Nephron (organoid): Measurements from ENCODE around the gene RP2.

Experiments
- H3K27ac Mint-ChIP-seq, 3 experiments: 2 replicates each; pipeline ENCODE4 v1.8.0; 2020; ENCODE audit warnings: mixed read lengths in 3 of 3, mild to moderate bottlenecking in 2 of 3, moderate library complexity in 1 of 3
- H3K27me3 Mint-ChIP-seq: 2 replicates; pipeline ENCODE4 v1.8.0; 2021; ENCODE audit warnings: low read depth, mild to moderate bottlenecking, moderate library complexity, mixed read lengths
- H3K36me3 Mint-ChIP-seq: 2 replicates; pipeline ENCODE4 v1.8.0; 2020; ENCODE audit warnings: low read depth, mixed read lengths
- H3K4me1 Mint-ChIP-seq: 2 replicates; pipeline ENCODE4 v1.8.0; 2020; ENCODE audit warnings: mixed read lengths
- H3K4me3 Mint-ChIP-seq, 3 experiments: 2 replicates each; pipeline ENCODE4 v1.8.0; 2020; ENCODE audit warnings: mild to moderate bottlenecking in 3 of 3, mixed read lengths in 3 of 3, moderate library complexity in 2 of 3
- H3K9me3 Mint-ChIP-seq: 2 replicates; pipeline ENCODE4 v1.8.0; 2020; ENCODE audit warnings: mixed read lengths
- TF ChIP-seq, protein P1 (sequence below), 3 experiments: fragments of 200-600 bp; sonication (generic); IDR thresholded peaks; one replicate each; pipeline ENCODE4 v1.5.0; 2021; ENCODE audit warnings: antibody characterized with exemption in 3 of 3; ENCODE audit not compliant: unreplicated experiment in 3 of 3

The RP2 gene

DNA sequence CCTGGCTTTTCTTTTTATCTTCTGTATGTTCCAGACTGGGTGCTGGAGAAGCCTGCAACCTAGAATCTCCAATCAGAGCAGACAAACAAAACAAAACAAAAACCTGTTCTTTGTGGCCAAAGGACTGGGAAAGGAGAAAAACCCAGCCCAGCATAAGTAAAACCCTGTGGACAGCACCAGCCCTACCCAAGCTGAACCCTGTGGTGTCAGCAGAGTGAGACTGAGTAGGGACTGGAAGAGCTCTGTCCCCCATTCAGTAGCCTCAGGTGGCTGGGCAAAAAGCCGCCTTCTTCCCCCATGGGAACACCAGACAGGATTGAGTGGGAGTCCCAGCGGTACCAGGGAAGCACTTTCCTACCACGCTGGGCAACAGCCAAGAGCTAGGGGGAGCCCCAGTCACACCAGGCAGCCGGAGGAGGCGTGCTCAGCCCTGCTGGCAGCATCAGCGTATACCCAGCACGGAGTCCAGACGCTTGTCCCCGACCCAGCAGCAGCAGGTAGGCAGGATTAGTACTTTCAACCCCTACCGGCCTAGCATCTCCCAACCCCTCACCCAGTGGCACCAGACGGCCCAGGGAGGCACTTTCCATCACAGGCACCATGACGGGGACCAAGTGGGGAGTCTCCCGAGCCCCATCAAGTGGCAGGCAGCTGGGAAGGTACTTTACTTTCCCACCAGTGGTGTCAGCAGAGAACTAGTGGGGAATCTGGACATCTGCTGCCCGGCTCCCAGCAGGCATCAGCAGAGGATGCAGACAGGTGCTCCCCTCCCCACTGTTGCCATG lies 66.8 kb downstream of the RP2 start:
- H3K4me1 Mint-ChIP-seq = no peaks in the 10 kb centered on the region

GRCh38 chrX:46904626-46905025 lies 67.8 kb downstream of the RP2 start:
- no peaks in the 10 kb centered on the region for H3K36me3 Mint-ChIP-seq
- peaks cover 4% of the 10 kb centered on the region for H3K27me3 Mint-ChIP-seq
- no peak overlapping the region for H3K4me3 Mint-ChIP-seq
- peak overlapping the region in 1 of 3 experiments; percentile 50 for H3K27ac Mint-ChIP-seq
- no peaks in the 10 kb centered on the region for H3K4me1 Mint-ChIP-seq
- TF ChIP-seq, protein P1, sequence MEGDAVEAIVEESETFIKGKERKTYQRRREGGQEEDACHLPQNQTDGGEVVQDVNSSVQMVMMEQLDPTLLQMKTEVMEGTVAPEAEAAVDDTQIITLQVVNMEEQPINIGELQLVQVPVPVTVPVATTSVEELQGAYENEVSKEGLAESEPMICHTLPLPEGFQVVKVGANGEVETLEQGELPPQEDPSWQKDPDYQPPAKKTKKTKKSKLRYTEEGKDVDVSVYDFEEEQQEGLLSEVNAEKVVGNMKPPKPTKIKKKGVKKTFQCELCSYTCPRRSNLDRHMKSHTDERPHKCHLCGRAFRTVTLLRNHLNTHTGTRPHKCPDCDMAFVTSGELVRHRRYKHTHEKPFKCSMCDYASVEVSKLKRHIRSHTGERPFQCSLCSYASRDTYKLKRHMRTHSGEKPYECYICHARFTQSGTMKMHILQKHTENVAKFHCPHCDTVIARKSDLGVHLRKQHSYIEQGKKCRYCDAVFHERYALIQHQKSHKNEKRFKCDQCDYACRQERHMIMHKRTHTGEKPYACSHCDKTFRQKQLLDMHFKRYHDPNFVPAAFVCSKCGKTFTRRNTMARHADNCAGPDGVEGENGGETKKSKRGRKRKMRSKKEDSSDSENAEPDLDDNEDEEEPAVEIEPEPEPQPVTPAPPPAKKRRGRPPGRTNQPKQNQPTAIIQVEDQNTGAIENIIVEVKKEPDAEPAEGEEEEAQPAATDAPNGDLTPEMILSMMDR (IDR thresholded peaks at IDR 0.05; ENCODE audit: unreplicated experiment in 3 of 3) = no peak
- no peaks in the 10 kb centered on the region for H3K9me3 Mint-ChIP-seq

More for the DNA sequence above, 66.8 kb downstream of the RP2 start:
- H3K27ac Mint-ChIP-seq = peak overlapping the region in 1 of 3 experiments; percentile 50
- TF ChIP-seq, protein P1 (IDR thresholded peaks at IDR 0.05; ENCODE audit: unreplicated experiment in 3 of 3) = peak; percentile 46 to 62 (median 58)
- peak overlapping the region; percentile 69 to 74 (median 71) for H3K4me3 Mint-ChIP-seq
- H3K36me3 Mint-ChIP-seq = no peaks in the 10 kb centered on the region
- no peaks in the 10 kb centered on the region for H3K9me3 Mint-ChIP-seq
- H3K27me3 Mint-ChIP-seq = peaks cover 4% of the 10 kb centered on the region

DNA sequence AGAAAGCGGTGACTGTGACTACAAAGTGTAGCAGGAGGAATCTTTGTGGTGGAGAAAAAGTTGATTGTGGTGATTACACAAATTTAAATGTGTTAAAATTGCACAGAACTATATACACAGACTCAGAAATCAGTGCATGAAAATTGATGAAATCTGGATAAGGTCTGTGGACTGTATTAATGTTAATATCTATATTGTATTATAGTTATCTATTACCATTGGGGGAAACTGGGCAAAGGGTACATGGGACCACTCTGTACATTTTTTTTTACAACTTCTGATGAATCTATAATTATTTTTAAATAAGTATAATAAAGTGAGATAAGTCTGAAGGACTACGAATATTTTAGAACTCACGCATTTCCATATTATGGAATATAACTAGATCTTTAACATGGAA lies 73.6 kb downstream of the RP2 start:
- H3K4me1 Mint-ChIP-seq = peaks cover 4% of the 10 kb centered on the region
- H3K9me3 Mint-ChIP-seq = peaks cover 12% of the 10 kb centered on the region
- H3K36me3 Mint-ChIP-seq = no peaks in the 10 kb centered on the region
- H3K4me3 Mint-ChIP-seq = peak overlapping the region in 2 of 3 experiments; percentile 28 to 35
- H3K27ac Mint-ChIP-seq = no peak overlapping the region
- peaks cover 13% of the 10 kb centered on the region for H3K27me3 Mint-ChIP-seq
- TF ChIP-seq, protein P1 (IDR thresholded peaks at IDR 0.05; ENCODE audit: unreplicated experiment in 3 of 3) = no peak

DNA sequence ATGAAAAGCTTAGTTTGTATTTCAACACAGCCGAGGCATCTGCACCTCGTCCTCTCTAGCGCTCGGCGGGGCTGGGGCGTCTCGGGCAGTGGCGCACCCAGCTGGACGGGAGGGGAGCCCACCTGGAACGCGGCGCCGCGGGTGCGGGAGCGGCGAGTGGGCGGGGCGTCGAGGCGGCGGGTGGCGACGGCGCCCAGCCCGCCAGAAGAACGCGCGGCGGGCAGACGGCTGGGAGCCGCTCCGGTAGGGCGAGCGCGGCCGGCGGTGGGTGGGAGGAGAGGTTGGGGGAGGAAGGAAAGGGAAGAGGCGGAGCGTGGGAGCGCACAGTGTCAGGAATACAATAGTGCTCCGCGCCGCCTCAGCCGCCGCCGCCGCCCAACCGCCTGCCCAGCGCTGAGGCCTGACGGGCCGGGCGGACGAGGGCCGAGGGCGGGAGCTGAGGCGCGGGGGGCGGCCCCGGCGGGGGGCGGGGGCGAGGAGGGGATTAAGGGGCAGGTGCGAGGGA lies 75.3 kb downstream of the RP2 start, which contains the start of gene JADE3:
Gene JADE3 (plus strand): TSS at position 324 of the 505 bp plus-strand sequence. CDS start 72,474 bp downstream, outside the sequence.
- no peaks in the 10 kb centered on the region for H3K36me3 Mint-ChIP-seq
- H3K9me3 Mint-ChIP-seq = peaks cover 12% of the 10 kb centered on the region
- TF ChIP-seq, protein P1 (IDR thresholded peaks at IDR 0.05; ENCODE audit: unreplicated experiment in 3 of 3) = no peak
- H3K27me3 Mint-ChIP-seq = peaks cover 9% of the 10 kb centered on the region
- peaks cover 4% of the 10 kb centered on the region for H3K4me1 Mint-ChIP-seq
- H3K27ac Mint-ChIP-seq = peak within 1 kb of the TSS in 1 of 3 experiments; percentile 95
- H3K4me3 Mint-ChIP-seq = peak within 1 kb of the TSS; percentile 88 to 95 (median 93)

- H3K4me3 Mint-ChIP-seq = peak overlapping the region; percentile 88 to 95 (median 93)
- TF ChIP-seq, protein P1 (IDR thresholded peaks at IDR 0.05; ENCODE audit: unreplicated experiment in 3 of 3) = peak; percentile 34 to 51 (median 41)
- no peaks in the 10 kb centered on the region for H3K36me3 Mint-ChIP-seq
- H3K9me3 Mint-ChIP-seq = peaks cover 15% of the 10 kb centered on the region
- peaks cover 4% of the 10 kb centered on the region for H3K4me1 Mint-ChIP-seq
- H3K27me3 Mint-ChIP-seq = peaks cover 9% of the 10 kb centered on the region
- peak overlapping the region; percentile 80 to 95 (median 88) for H3K27ac Mint-ChIP-seq
Observed at GRCh38 chrX:46912603-46913491, 76.0 kb downstream of the RP2 start.
